HG03439 (cell line): ENCODE measurements around the gene TSSK2.
"Not testable (repeated sequence)": the region's sequence is repeated elsewhere in the genome, so short reads cannot be mapped to it uniquely, and the experiment has no call there.

ENCODE experiments used
- ATAC-seq: cut with Tn5 transposase; IDR thresholded peaks from one replicate; pipeline ENCODE4 v1.9.1; 2021; ENCODE audit warnings: mild to moderate bottlenecking, moderate library complexity; ENCODE audit not compliant: unreplicated experiment

TSSK2 gene

GRCh38 chr22:19130959-19131684, at the start of gene TSSK2:
TSS of gene TSSK2 (plus strand) at chr22:19131308. CDS start at chr22:19131400, 92 bp downstream.
- ATAC-seq, result no peak

- no peak for ATAC-seq
Measured at GRCh38 chr22:19081351-19081750, 49.8 kb upstream of the TSSK2 start.

- no peak for ATAC-seq
Measured at GRCh38 chr22:19082101-19082500, 49.0 kb upstream of the TSSK2 start.

- no peak for ATAC-seq
Measured at GRCh38 chr22:19082793-19083192, 48.3 kb upstream of the TSSK2 start.

- not testable (repeated sequence) for ATAC-seq
Measured at GRCh38 chr22:19084126-19084525, 47.0 kb upstream of the TSSK2 start.

- ATAC-seq, result not testable (repeated sequence)
Measured at GRCh38 chr22:19084586-19084985, 46.5 kb upstream of the TSSK2 start.

GRCh38 chr22:19085233-19085718, 45.8 kb upstream of the TSSK2 start:
- ATAC-seq, result no peak

GRCh38 chr22:19086417-19086816, 44.7 kb upstream of the TSSK2 start:
- no peak for ATAC-seq

- no peak for ATAC-seq
Measured at GRCh38 chr22:19086896-19087295, 44.2 kb upstream of the TSSK2 start.

GRCh38 chr22:19088866-19089595, 42.1 kb upstream of the TSSK2 start:
- ATAC-seq, result no peak

GRCh38 chr22:19090183-19090582, 40.9 kb upstream of the TSSK2 start:
- ATAC-seq, result no peak

- no peak for ATAC-seq
Measured at GRCh38 chr22:19090586-19091127, 40.5 kb upstream of the TSSK2 start.

- no peak for ATAC-seq
Measured at GRCh38 chr22:19092725-19093124, 38.4 kb upstream of the TSSK2 start.

GRCh38 chr22:19094393-19094997, 36.6 kb upstream of the TSSK2 start:
- no peak for ATAC-seq

GRCh38 chr22:19096555-19096954, 34.6 kb upstream of the TSSK2 start:
- no peak for ATAC-seq

- no peak for ATAC-seq
Measured at GRCh38 chr22:19097518-19097917, 33.6 kb upstream of the TSSK2 start.

- ATAC-seq, result no peak
Measured at GRCh38 chr22:19098157-19098556, 33.0 kb upstream of the TSSK2 start.

- ATAC-seq, result no peak
Measured at GRCh38 chr22:19103880-19104821, 27.0 kb upstream of the TSSK2 start.

GRCh38 chr22:19105456-19105855, 25.7 kb upstream of the TSSK2 start:
- no peak for ATAC-seq
